Activated gamma-delta T cell treated with Interleukin-2 at 50 U/mL for 16 hours (primary cell): ENCODE data around the gene CD28.
A peak's percentile ranks its signal among the peaks of the same experiment; 100 is the strongest.

Source experiments
- DNase-seq: peaks from one replicate; pipeline ENCODE4 v3.0.0-alpha.2; 2020

Gene CD28

DNA sequence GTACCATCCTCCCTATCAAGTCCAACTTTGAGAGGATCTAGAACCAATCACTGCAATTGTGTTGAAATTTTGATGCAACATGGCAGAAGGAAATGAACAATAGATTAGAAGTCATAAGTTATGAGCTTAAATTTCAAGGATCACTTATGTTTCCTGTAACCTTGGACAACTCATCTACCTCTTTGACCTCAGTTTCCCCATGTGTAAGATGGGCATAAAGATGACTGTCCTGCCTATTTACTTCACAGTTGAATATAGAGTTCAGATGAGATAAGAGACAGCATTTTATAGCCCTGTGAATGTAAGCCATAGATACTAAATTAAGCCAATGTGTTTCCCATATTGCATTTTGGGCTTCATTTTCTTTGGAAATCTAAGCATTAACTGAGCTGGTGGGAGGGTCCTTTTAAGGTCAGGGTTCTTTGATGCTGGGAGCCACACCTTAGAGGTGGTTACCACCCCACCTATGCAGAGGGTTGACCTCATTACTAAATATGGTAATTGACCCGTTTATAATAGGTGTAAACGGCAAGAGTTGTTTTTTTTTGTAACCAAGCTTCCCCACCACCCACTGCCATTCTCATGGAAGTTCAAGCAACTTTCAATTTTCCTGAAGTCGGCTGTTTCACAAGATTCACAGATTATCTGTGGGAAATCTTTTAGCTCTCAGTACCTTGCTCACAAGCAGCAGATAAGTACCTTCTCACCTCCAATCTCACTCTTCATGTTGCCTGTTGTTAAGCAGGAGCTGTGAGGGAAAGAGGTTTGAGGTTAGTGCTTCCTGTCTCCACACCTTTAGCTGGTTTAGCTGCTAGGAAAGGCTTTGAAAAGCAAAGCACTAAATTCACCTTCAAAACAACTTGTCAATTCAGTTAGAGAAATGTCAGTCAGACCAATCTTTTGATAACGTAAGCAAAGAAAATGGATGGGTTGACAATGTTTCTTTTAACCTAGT is 13.3 kb downstream of the CD28 start:
- DNase-seq = peak; percentile 45

DNA sequence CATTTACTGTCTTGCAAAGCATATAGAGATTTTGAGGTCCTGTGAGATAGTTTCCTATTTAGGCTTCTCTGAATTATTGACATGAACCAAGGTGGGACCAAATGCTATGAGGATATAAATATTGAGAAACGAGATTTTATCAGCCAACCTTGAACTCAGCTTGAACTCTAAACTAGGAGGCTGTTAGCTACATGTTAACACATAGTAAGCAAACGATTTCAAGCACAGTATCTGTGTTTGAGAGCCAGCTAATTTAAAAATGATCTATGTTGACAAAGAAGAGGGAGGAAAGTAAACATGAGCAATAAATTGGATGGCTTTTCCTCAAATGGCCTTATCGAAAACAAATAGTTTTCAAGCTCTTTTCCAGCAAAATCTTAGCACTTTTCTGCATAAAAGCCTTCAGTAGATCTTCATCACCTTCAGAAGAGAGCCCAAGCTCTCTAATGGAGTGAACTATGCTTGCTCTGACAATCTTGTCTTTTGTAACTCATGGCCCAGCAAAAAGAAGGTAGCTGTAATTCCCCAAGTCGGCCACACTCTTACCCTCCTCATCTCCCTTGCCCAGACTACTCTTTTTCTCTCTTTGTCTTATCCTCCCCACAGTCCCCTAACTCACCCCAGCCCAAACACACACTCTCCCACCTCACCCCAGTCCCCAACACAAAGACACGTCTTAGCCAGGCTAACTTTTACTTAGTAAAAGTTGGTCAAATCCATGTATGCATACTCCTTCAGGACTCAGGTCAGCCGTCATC is 14.7 kb downstream of the CD28 start:
- DNase-seq = no peak

DNA sequence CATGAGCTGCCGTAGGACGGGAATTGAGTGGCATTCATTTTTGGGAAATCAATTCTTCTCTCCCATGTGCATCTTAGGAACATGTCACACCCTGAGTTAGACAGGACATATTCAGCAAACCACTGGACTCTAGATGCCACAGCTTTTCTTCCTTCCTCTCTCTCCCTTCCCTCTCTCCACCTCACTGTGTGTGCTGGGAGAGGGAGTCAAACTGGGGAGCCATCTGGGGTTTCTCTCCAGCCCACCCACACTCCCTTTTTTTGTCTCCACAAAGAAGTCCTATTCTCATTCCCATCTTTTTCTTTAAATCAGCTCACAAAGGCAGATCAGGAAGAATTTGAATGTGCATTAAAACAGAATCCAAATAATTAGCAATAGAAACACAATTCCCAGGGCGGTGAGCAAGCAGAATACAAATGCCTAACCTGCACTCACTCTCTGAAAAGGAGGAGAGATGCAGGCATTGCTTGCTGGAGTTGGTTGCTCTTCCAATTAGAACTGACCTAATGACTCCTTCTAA is 15.4 kb downstream of the CD28 start:
- no peak for DNase-seq

DNA sequence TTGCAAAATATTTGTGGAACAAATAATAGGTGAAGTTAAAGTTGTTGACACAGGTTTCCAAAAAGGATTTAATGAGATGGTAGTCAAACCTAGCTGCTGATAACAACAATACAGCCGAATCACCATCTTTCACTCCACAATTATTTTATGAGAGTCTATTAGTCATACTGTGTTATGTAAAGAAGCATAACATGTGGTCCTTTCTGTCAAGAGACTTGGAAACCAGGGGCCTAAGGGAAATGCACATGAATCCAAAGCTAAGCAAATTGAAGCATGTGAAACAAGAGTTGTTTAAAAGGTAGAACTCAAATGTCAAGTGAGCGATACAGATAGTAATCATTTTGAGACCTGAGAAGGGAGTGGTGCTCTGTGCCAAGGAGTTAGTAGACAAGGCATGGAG is 16.0 kb downstream of the CD28 start:
- no peak for DNase-seq

DNA sequence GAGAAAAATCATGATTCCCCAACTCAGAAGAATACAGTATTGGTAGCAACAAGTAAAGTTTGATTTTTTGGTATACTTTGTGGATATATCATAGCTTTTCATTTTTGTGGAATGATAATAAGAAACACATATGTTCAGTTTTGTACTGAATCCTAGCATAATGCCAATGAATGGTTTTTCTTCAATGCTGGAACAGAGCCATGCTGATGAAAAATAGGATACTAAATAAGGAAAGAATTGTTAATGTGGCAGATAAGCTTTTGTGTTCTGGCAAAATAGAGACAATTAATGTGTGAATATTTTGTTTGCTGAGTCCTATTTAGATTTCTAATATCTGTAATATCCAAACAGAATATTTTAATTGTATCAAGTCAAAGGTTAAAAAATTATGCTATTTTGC is 21.9 kb downstream of the CD28 start:
- no peak for DNase-seq

DNA sequence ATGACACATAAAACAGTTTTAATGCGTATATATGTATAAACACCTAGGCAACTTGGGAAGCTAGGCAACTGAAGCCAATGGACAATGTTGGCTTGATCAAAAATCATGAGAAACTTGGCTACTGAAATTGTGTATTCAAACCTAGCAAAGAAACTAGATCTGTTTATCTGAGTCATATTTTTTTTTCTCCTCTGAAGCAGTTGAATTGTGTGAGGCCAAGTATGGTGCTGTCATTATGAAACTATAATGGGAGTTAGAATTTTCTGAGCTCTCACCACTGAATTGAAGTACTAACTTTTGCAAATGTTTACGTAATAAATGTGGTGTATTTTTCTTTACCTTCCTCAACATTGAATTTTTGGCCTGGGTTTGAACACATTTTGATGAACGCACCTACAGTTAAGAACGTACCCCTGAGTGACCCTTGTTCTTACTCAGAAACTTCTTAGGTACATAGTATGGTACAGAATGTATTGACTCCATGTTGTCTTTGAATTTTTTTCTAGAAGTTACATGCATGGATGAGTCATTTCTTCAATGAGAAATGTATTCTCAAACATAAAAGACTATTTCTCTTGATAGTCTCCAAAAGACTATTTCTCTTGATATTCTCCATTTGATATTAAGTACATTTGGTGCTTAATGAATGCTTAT is 23.8 kb downstream of the CD28 start:
- no peak for DNase-seq

DNA sequence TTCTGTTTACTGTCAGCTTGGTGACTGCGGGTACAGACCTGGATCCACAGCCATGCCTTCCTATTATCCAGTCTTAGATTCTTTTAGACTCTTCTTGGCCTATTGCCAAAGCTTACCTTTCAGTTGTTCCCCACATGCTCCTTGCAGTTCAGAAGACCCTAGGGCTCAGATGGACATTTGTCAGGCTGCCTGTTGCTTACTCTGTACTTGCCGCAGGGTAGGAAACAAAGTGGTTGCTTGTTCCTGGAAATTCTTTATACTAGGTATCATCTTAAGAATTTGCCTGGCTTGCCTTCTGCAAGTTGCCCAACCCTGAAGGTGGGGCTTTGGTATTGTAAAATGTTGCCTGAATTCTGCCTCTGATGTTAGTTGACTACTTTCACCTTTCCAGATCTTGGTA is 24.4 kb downstream of the CD28 start:
- no peak for DNase-seq

DNA sequence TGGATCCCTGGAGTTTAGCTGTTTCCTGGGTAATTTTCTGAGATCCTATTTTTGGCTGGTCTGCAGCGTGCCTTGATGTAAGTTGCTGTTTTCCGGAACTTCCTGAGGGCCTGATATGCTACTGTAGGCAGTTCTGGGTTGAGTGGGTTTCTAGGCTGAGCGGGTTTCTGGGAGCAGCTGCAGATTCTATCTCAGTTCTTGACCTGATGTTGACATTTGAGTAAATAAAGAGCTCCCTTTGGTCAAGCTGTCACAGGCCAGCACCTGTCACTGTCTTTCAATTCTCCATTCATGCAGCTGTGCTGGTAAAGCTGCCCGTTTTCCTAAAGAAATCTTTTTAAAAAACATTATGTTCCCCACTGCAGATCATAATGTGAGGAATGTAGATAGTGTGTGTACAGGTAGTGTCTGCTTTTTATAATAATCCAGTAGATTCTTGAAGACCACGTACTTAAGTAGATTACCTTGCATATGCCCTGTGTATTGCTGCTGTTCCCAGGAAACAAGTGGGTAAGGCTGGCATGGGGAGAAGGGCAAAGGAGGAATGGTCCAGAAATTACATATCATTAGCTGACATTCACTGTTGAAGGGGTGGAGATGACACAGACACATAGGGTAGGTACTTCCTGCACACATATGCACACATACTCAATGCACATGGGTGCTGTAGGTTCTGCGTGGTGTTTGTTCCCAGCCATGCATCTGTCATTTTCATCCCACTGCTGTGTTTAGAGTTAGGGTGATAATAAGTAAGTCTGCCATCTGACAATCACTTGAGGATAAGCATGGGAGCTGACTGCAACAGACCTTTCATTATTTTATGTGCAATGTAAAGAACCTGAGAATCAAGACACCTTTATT is 25.9 kb downstream of the CD28 start:
- no peak for DNase-seq

DNA sequence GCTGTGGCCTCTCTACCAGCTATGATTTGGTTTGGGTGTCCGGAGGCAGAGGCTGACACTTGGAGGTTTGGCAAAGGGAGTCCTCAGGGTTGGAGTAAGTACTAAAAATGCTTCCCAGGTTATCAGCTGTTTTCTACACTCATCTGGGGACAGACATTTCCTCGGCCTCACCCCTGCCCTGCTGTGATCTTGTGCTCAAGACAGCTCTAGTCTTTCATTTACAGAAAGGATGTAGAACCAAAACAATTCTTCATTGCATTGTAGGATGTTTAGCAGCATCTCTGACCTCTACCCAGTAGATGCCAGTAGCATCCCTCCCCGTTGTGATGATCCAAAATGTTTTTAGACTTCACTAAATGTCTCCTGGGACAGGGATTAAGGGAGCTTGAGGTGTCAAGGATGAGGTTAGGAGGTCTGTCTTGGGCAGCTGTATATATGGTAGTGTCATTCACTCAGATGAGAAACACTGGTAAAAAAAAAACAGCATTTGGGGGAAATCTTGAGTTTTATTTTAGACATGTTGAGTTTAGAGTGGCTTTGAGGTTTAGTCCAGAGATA is 26.6 kb downstream of the CD28 start:
- no peak for DNase-seq

DNA sequence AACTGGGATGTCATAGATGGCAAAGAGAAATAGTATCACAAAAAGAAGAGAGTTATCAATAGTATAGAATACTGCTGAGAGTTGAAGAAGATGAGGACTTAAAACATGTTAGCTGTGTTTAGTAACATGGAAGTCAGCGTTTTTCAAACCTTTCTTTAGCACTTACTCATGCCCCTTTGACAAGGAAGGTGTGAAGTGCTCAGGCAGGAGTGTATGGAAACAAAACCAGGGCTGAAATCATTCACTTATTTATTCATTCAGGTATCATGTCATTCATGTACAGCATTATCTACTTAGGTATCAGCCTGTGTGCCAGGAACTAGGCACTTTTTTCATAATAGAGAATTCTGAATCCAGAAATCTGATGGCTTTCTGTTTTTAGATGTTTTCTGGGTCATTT is 27.2 kb downstream of the CD28 start:
- DNase-seq = no peak

DNA sequence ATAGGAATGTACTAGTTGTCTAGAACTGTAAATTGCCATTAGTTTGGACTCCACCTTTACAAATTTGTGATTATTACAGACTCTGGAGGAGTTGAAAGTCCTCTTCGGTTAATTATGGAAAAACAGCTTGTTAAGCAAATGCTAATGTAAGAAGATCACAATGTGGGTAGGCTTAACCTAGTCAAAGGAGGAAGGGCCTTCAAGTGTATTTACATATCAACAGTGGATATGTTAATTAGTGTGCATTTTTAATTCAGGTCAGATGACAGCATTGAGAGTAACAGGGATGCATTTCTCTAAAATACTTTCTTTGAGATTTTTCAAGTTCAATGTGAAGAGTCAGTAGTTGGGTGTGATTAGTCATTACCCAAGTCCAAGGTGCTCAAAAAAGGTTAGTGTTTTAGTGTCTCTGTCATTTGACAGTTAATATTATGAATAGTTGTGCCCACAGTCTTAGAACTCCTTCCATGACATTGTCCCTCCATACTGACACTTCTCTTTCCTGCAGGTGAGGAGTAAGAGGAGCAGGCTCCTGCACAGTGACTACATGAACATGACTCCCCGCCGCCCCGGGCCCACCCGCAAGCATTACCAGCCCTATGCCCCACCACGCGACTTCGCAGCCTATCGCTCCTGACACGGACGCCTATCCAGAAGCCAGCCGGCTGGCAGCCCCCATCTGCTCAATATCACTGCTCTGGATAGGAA is 28.0 kb downstream of the CD28 start:
- no peak for DNase-seq

DNA sequence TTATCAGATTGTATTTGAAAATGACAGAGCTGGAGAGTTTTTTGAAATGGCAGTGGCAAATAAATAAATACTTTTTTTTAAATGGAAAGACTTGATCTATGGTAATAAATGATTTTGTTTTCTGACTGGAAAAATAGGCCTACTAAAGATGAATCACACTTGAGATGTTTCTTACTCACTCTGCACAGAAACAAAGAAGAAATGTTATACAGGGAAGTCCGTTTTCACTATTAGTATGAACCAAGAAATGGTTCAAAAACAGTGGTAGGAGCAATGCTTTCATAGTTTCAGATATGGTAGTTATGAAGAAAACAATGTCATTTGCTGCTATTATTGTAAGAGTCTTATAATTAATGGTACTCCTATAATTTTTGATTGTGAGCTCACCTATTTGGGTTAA is 30.9 kb downstream of the CD28 start:
- no peak for DNase-seq

DNA sequence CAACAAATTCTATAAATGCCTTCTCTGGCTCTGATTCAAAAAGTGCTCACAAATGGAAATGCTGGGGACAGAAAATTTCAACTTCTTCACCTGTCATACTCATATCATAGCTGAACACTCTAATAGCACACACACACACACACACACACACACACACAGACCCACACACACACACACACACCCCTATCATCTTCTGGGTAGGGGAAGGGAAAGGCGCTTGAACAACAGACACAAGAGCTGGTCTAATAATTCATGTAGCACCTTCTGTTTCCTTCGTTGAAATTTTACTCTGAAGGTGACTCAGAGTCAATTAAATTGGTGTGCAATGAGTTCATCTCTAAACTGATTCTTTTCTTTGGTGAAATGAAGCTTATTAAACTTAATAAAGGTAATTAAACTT is 32.9 kb downstream of the CD28 start:
- peak; percentile 16 for DNase-seq

DNA sequence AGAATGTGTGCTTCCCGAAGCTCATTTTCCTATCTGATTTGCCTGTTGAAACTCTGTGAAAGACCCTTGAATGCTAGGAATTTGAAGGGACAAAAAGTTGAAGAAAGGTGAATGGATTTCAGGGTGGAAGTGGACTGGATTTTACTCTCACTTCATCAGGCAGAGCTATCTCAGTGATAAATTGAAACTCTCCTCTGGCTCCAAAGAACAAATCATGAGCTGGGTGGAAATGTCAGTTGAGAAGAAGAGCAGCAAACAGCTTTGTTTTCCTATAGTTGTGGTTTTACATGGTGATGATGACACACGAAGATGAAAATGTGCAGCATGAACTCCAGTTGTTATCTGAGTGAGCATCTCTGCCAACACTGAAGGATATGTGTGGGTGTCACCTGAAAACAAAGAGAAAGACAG is 34.4 kb downstream of the CD28 start:
- DNase-seq = peak; percentile 36

DNA sequence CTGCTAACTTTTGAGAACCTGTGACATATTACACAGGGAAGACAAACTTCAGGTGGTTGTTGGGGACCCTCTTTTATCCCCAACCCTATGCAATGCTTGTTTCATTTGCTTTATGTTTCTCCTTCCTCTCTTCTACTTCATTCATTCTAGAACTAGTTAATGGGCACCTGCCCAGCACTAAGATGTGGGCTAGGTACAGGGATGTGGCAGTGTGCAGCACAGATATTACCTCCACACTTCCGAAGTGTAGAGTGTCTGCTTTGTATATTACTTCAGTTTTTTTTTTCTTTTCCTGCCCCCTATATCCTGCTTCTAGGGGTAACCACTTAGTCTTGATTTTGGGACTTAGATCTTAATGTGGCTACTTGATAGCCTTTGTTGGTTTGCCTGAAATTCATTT is 35.1 kb downstream of the CD28 start:
- no peak for DNase-seq

DNA sequence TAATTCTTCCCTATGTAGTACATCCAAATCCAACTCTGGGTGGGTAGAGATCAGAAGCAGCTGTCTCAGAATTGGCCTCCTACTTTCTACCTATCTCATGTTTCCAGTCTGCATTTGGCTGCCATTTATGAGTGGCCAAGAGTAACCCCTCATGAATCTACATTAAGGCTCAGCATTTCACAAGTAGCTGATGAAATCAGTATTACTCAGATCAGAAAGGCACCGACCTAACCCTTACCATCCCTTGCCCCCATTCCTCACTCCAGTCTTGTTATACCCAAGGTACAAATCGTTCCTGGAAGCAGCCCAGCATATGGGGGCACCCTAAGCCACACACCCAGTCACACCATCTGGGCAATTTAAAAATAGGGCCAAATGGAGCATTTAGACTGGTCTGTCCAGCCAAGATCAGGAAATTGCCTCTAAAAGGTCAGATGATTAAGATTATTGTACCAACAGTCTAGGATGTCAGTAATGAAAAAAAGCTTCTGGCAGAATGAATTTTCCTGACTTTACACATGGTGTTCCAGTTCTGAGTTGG is 37.1 kb downstream of the CD28 start:
- DNase-seq = no peak

DNA sequence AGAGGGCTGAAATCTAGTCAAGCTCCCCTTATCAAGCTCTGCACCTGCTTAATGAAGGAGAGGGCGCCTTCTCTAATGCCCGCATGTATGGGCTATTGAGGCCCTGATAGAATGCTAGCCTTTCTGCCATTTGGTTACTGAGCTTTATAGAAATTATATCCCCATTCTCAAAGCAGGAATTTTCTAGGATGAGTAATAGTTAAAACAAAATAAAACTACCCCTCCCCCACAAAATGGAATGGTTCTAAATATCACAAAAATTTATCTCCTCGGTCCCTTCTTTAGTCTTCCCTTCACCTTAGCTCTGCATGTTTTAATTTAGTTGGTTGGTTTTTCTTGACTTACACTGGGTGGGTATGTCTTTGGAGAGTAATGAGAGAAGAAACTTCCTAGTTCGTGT is 37.7 kb downstream of the CD28 start:
- no peak for DNase-seq

DNA sequence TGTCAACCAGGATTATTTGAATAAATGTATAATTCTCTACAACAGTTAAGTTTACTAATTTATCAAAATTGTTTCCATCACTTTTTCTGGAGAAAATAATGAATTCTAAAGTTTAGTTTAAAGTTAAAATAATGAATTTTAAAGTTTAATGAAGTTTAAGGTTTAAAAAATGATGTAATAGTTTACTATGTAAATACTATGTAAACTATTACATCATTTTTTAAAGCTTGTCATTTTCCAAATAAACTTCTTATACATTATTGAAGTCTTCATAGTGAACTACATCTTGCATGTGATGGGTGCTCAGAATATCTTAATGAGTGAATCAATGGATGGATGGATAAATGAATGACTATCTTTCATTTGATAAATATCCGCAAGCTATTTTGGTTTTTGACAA is 38.8 kb downstream of the CD28 start:
- no peak for DNase-seq

DNA sequence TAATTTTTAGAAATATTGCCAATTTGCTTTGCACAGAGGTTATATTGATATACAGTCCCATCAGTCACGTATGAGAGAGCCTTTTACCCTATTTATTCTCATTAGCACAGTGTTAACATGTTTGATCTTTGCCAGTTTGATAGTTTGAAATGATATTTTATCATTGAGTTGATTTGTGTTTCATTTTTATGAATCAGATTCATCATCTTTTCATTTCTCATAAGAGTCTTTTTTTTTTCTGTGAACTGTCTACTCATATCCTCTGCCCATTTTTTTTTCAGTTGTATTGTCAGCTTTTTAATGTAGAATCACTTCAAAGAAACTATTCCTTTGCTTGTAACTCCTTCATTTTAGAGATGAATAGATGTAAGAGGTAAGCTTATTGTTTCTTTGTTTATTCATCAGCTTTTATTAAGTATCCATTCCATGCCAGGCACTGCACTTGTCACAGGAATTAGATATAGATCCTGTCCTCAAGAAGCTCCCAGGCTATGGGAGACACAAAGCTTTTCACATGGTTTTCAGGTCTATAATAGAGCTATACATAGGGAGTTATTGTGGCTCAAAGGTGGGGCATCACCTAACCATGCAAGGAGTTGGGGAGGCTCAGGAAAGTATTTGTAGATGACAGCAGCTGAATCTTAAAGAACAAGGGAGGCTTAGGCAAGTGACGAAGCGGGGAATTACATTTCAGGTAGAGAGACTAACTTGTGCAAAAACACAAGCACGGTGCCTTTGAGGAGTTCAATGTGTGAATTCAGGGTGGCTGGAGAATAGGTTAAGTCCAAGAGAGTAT is 42.1 kb downstream of the CD28 start:
- no peak for DNase-seq

DNA sequence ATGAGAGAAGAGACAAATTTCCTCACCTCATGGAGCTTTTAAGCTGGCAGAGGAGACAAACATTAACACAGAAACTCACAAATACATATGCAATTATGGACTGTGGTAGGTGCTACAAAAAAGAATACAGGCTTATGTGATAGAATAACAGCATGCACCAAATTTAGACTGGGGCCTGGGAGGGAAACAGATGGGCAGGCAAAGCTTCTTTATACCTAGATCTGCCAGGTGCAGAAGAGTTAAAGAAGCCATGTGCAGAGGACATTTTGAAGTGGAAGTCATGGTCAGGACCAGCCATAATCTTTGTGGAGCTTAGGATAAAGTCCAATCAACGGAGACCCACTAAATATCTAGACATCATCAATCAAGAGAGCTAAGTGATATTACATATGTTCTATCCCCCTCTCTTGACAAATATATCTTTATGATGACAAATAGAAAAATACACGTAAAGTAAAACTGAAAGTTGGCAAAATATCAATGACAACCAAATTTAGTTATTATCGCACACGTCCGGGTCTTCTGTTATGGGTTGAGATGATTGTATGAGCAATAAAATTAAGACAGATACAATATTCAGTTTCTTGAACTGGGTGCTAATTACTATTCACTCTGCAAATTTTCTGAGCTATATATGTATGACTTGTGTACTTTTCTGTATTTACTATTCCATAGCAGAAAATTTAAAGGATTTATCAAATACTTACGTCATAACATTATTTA is 44.1 kb downstream of the CD28 start:
- no peak for DNase-seq
